ENCODE data around the gene S100P. TPM values are rescaled to one million over a fixed set of nuclear protein-coding genes. Genes with fewer than 3 reads are reported as not detected.

S100P gene
- total and polyA plus RNA-seq, 4 donors = 0.42 to 3.1 (median 2.3) TPM

DNA sequence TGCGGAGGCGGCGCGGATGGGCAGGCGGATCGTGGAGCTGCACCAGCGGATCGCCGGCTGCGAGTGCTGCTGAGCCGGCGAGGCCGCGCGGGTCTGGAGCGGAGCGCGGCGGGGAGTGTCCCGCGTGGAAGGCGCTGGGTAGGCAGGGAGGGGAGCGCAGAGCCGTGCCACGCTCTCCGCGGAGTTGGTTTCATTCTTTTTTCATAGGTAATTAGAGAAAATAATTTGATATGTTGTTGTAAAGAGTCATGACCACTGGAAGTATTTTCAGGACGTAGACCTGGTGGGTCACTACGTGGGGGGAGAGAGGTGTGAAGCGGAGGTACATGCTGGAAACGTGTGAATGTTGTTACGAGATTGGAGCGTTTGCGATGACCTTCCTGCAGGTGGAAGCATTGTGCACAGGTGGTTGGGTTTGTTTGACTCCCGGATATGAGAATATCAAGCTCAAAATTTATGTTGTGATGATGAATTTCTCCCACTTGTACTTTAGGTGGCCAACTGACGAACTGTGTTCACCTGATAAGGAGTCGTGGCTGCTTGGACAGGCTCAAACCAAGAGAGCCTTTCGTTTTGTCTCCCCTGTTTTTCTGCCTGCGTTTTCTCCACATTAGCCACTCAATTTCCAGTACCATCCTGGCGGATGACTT is 19.1 kb upstream of the S100P start:
- peak; percentile 50 for DNase-seq (ENCODE audit: low spot score)
- TF ChIP-seq JUND (IDR thresholded peaks at IDR 0.05) (no peak), RAD21 (IDR thresholded peaks at IDR 0.05) (peak; percentile 76 to 78)
- TF ChIP-seq, protein P1, sequence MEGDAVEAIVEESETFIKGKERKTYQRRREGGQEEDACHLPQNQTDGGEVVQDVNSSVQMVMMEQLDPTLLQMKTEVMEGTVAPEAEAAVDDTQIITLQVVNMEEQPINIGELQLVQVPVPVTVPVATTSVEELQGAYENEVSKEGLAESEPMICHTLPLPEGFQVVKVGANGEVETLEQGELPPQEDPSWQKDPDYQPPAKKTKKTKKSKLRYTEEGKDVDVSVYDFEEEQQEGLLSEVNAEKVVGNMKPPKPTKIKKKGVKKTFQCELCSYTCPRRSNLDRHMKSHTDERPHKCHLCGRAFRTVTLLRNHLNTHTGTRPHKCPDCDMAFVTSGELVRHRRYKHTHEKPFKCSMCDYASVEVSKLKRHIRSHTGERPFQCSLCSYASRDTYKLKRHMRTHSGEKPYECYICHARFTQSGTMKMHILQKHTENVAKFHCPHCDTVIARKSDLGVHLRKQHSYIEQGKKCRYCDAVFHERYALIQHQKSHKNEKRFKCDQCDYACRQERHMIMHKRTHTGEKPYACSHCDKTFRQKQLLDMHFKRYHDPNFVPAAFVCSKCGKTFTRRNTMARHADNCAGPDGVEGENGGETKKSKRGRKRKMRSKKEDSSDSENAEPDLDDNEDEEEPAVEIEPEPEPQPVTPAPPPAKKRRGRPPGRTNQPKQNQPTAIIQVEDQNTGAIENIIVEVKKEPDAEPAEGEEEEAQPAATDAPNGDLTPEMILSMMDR (IDR thresholded peaks at IDR 0.05; ENCODE audit: low read depth, low read length, missing input control) = peak; percentile 46
- TF ChIP-seq, protein P2, sequence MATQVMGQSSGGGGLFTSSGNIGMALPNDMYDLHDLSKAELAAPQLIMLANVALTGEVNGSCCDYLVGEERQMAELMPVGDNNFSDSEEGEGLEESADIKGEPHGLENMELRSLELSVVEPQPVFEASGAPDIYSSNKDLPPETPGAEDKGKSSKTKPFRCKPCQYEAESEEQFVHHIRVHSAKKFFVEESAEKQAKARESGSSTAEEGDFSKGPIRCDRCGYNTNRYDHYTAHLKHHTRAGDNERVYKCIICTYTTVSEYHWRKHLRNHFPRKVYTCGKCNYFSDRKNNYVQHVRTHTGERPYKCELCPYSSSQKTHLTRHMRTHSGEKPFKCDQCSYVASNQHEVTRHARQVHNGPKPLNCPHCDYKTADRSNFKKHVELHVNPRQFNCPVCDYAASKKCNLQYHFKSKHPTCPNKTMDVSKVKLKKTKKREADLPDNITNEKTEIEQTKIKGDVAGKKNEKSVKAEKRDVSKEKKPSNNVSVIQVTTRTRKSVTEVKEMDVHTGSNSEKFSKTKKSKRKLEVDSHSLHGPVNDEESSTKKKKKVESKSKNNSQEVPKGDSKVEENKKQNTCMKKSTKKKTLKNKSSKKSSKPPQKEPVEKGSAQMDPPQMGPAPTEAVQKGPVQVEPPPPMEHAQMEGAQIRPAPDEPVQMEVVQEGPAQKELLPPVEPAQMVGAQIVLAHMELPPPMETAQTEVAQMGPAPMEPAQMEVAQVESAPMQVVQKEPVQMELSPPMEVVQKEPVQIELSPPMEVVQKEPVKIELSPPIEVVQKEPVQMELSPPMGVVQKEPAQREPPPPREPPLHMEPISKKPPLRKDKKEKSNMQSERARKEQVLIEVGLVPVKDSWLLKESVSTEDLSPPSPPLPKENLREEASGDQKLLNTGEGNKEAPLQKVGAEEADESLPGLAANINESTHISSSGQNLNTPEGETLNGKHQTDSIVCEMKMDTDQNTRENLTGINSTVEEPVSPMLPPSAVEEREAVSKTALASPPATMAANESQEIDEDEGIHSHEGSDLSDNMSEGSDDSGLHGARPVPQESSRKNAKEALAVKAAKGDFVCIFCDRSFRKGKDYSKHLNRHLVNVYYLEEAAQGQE (IDR thresholded peaks at IDR 0.05) = no peak
- WGBS = 6% methylated on average over 40 of the region's 40 CpGs

DNA sequence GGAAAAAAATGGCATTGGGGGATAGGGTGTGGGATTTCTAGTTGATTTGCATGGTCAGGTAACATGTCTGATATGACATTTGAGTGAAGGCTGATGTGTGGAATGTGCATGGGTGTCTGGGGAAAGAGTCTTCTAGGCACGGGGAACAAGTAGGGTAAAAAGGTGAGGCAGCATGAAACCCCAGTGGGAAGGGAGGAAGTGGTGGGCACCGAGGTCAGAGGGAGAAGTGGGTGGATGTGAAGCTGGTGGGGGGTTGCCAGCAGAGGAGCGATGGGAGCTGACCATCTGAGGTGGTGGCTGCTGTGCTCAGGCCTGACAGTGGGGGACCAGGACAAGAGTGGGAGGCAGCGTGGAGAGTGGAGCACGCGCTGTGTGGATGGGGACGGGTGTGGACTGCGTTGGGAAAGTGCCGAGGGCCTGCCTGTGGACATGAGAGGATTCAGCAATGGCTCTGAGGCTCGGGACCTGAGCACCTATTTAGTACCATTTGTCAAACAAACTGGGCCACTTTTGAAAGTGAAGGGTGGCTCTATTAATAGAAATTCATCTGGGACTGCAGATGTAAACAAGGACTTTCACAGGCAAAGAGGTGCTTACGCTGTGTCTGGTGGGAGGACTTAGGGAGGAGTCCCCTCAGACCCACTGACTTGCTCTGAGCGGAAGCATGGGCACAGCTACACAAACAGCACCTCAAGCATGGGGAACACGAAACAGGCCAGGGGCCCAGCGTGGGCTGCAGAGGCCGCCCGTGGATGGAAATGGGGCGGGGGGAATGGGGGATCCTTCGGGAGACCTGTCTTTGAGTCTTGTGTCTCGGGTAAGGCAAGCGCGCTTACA is 16.7 kb upstream of the S100P start:
- H3K36me3 ChIP-seq (ENCODE audit: control insufficient read depth in 4 of 4, insufficient read depth in 3 of 4, low read depth in 1 of 4, low read length in 3 of 4) = no peaks in the 10 kb centered on the region
- H3K9me3 ChIP-seq (ENCODE audit: control insufficient read depth in 4 of 4, low read length in 3 of 4) = no peaks in the 10 kb centered on the region
- H3K27ac ChIP-seq (ENCODE audit: low read depth in 1 of 2, low read length in 2 of 2) = no peak overlapping the region
- no peak overlapping the region for H3K9ac ChIP-seq (ENCODE audit: low read depth in 1 of 2, low read length in 2 of 2)
- H3K4me1 ChIP-seq (ENCODE audit: control insufficient read depth in 4 of 4, insufficient read depth in 4 of 4, low read length in 3 of 4) = peaks cover 5 to 34% (median 23%) of the 10 kb centered on the region in 4 donors
- H3K4me3 ChIP-seq (ENCODE audit: low read depth in 1 of 3, low read length in 3 of 3) = no peak overlapping the region
- 92% methylated on average over 21 of the region's 21 CpGs for WGBS
- H3K27me3 ChIP-seq (ENCODE audit: control insufficient read depth in 4 of 4, insufficient read depth in 4 of 4, low read length in 3 of 4) = no peaks in the 10 kb centered on the region
- no peak for DNase-seq (ENCODE audit: low spot score)
- TF ChIP-seq HNF4A (conservative IDR thresholded peaks at IDR 0.05) (no peak), JUND (IDR thresholded peaks at IDR 0.05) (no peak), TAF1 (conservative IDR thresholded peaks at IDR 0.05) (no peak), SP1 (IDR thresholded peaks at IDR 0.05) (no peak), HNF4G (IDR thresholded peaks at IDR 0.05) (no peak), FOXA2 (IDR thresholded peaks at IDR 0.05) (no peak), FOXA1 (IDR thresholded peaks at IDR 0.05) (no peak), RXRA (IDR thresholded peaks at IDR 0.05) (no peak), RAD21 (IDR thresholded peaks at IDR 0.05) (no peak), GABPA (IDR thresholded peaks at IDR 0.05 in 1 of 2, conservative IDR thresholded peaks at IDR 0.05 in 1 of 2) (no peak), NR2F2 (IDR thresholded peaks at IDR 0.05) (no peak)
- TF ChIP-seq, protein P3, sequence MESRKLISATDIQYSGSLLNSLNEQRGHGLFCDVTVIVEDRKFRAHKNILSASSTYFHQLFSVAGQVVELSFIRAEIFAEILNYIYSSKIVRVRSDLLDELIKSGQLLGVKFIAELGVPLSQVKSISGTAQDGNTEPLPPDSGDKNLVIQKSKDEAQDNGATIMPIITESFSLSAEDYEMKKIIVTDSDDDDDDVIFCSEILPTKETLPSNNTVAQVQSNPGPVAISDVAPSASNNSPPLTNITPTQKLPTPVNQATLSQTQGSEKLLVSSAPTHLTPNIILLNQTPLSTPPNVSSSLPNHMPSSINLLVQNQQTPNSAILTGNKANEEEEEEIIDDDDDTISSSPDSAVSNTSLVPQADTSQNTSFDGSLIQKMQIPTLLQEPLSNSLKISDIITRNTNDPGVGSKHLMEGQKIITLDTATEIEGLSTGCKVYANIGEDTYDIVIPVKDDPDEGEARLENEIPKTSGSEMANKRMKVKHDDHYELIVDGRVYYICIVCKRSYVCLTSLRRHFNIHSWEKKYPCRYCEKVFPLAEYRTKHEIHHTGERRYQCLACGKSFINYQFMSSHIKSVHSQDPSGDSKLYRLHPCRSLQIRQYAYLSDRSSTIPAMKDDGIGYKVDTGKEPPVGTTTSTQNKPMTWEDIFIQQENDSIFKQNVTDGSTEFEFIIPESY (IDR thresholded peaks at IDR 0.05) = no peak
- TF ChIP-seq, protein P2 (IDR thresholded peaks at IDR 0.05) = no peak
- TF ChIP-seq, protein P1 (IDR thresholded peaks at IDR 0.05; ENCODE audit: low read depth, low read length, missing input control) = no peak
- TF ChIP-seq, protein P4, sequence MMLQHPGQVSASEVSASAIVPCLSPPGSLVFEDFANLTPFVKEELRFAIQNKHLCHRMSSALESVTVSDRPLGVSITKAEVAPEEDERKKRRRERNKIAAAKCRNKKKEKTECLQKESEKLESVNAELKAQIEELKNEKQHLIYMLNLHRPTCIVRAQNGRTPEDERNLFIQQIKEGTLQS (IDR thresholded peaks at IDR 0.05) = no peak

More for the DNA sequence above, 19.1 kb upstream of the S100P start:
- H3K36me3 ChIP-seq (ENCODE audit: control insufficient read depth in 4 of 4, insufficient read depth in 3 of 4, low read depth in 1 of 4, low read length in 3 of 4) = no peaks in the 10 kb centered on the region
- no peaks in the 10 kb centered on the region for H3K27me3 ChIP-seq (ENCODE audit: control insufficient read depth in 4 of 4, insufficient read depth in 4 of 4, low read length in 3 of 4)
- peak overlapping the region; percentile 65 to 78 for H3K9ac ChIP-seq (ENCODE audit: low read depth in 1 of 2, low read length in 2 of 2)
- H3K4me3 ChIP-seq (ENCODE audit: low read depth in 1 of 3, low read length in 3 of 3) = peak overlapping the region; percentile 73 to 76 (median 74)
- H3K27ac ChIP-seq (ENCODE audit: low read depth in 1 of 2, low read length in 2 of 2) = peak overlapping the region; percentile 72 to 78
- no peaks in the 10 kb centered on the region for H3K9me3 ChIP-seq (ENCODE audit: control insufficient read depth in 4 of 4, low read length in 3 of 4)
- peaks cover 5 to 34% (median 23%) of the 10 kb centered on the region in 4 donors for H3K4me1 ChIP-seq (ENCODE audit: control insufficient read depth in 4 of 4, insufficient read depth in 4 of 4, low read length in 3 of 4)

Data from liver (tissue), 9 donors.